MM.1S (cell line): ENCODE data around the gene HSPG2.

Experiments
- CTCF ChIP-seq: fragments of 300-600 bp; sonication (generic); IDR thresholded peaks from 2 replicates; pipeline ENCODE4 v1.5.1; 2016; ENCODE audit warnings: antibody characterized with exemption, low read length, mixed read lengths
- EZH2 ChIP-seq: fragments of 300-600 bp; sonication (generic); optimal IDR thresholded peaks from 2 replicates; pipeline ENCODE3; 2017; ENCODE audit warnings: low read depth, mild to moderate bottlenecking, antibody characterized with exemption, low read length, mixed read lengths

- TF ChIP-seq CTCF (no peak), EZH2 (no peak)
Measured at GRCh38 chr1:21886486-21887215, 50.5 kb downstream of the HSPG2 start.
